K562 (cell line): Measurements from ENCODE around the gene KCNH2. TPM values are rescaled to one million over a fixed set of nuclear protein-coding genes. Genes with fewer than 3 reads are reported as not detected.

Source experiments
- C11orf30 ChIP-seq: fragments of 450-650 bp; IDR thresholded peaks from 2 replicates; pipeline ENCODE4 v1.6.1; 2016; ENCODE audit warnings: low read depth, mild to moderate bottlenecking
- CBX8 ChIP-seq: fragments of 200-600 bp; sonication (generic); IDR thresholded peaks from 2 replicates; pipeline ENCODE4 v1.6.1; 2012; ENCODE audit warnings: borderline replicate concordance, mixed run types, low read depth, mild to moderate bottlenecking, moderate library complexity, mixed read lengths, low read length, control low read depth, inconsistent platforms; ENCODE audit not compliant: poor library complexity, severe bottlenecking; ENCODE audit errors: extremely low read depth
- DIDO1 ChIP-seq: fragments of 450-650 bp; IDR thresholded peaks from 2 replicates; pipeline ENCODE4 v1.6.1; 2016; ENCODE audit warnings: low read depth, missing biosample characterization, missing genetic modification characterization
- ETV1 ChIP-seq: fragments of 450-650 bp; conservative IDR thresholded peaks from 2 replicates; pipeline ENCODE4 v1.6.1; 2016; ENCODE audit warnings: missing genetic modification characterization, control low read depth, low read depth, missing compliant biosample characterization
- FOS ChIP-seq: IDR thresholded peaks from 3 replicates; pipeline ENCODE4 v1.6.1; 2011; ENCODE audit not compliant: insufficient read length; ENCODE audit errors: extremely low read depth
- GATA2 ChIP-seq: sonication (generic); formaldehyde crosslinking; IDR thresholded peaks from 2 replicates; pipeline ENCODE4 v1.4.0; 2020; ENCODE audit warnings: mild to moderate bottlenecking, missing genetic modification reagents
- KAT7 ChIP-seq: sonication (generic); formaldehyde crosslinking; IDR thresholded peaks from 2 replicates; pipeline ENCODE4 v1.8.0; 2022; ENCODE audit warnings: missing genetic modification reagents, mild to moderate bottlenecking, borderline replicate concordance
- MED1 ChIP-seq: sonication (generic); formaldehyde crosslinking; IDR thresholded peaks from 2 replicates; pipeline ENCODE4 v1.8.1; 2023; ENCODE audit warnings: missing genetic modification reagents, borderline replicate concordance
- MEF2A ChIP-seq: IDR thresholded peaks from 2 replicates; pipeline ENCODE4 v1.6.1; 2011; ENCODE audit warnings: low read depth, mild to moderate bottlenecking, low read length, moderate library complexity; ENCODE audit not compliant: control insufficient read depth
- MXI1 ChIP-seq: IDR thresholded peaks from 2 replicates; pipeline ENCODE4 v1.6.1; 2011; ENCODE audit warnings: low read depth, mild to moderate bottlenecking, improper control_type of control experiment, low read length
- NFATC3 ChIP-seq: fragments of 450-650 bp; IDR thresholded peaks from 2 replicates; pipeline ENCODE4 v1.6.1; 2017; ENCODE audit warnings: mild to moderate bottlenecking
- SIX5 ChIP-seq, 2 experiments: IDR thresholded peaks; 2 replicates each; pipeline ENCODE4 v1.6.1; 2011; ENCODE audit warnings: low read length in 2 of 2, borderline replicate concordance in 1 of 2, low read depth in 1 of 2, mild to moderate bottlenecking in 1 of 2, moderate library complexity in 1 of 2; ENCODE audit not compliant: insufficient read depth in 1 of 2
- SMAD4 ChIP-seq: fragments of 250-450 bp; sonication (Bioruptor Pico); conservative IDR thresholded peaks from 2 replicates; pipeline ENCODE4 v1.8.0; 2021; ENCODE audit warnings: inconsistent platforms, mild to moderate bottlenecking, moderate library complexity
- SMARCA5 ChIP-seq: fragments of 450-650 bp; IDR thresholded peaks from 2 replicates; pipeline ENCODE4 v1.6.1; 2016
- SP1 ChIP-seq: sonication (generic); formaldehyde crosslinking; IDR thresholded peaks from 2 replicates; pipeline ENCODE4 v1.8.1; 2022; ENCODE audit warnings: mild to moderate bottlenecking, missing genetic modification reagents
- STAT5B ChIP-seq: fragments of 250-450 bp; sonication (Bioruptor Pico); IDR thresholded peaks from 2 replicates; pipeline ENCODE4 v1.8.0; 2021; ENCODE audit warnings: mild to moderate bottlenecking, inconsistent platforms
- TAF1 ChIP-seq: IDR thresholded peaks from 2 replicates; pipeline ENCODE4 v1.6.1; 2011; ENCODE audit warnings: mild to moderate bottlenecking, low read length, moderate library complexity; ENCODE audit not compliant: insufficient read depth, control insufficient read depth, severe bottlenecking; ENCODE audit errors: extremely low read depth
- XRCC4 ChIP-seq: IDR thresholded peaks from one replicate; pipeline ENCODE4 v1.6.1; 2011; ENCODE audit not compliant: insufficient read depth, insufficient read length; ENCODE audit errors: extremely low read depth
- ZEB2 ChIP-seq: fragments of 450-650 bp; IDR thresholded peaks from 2 replicates; pipeline ENCODE4 v1.6.1; 2016
- ZNF134 ChIP-seq: fragments of 250-450 bp; sonication (Bioruptor Pico); conservative IDR thresholded peaks from 2 replicates; pipeline ENCODE4 v1.4.0; 2020
- ZNF507 ChIP-seq: conservative IDR thresholded peaks from 2 replicates; pipeline ENCODE4 v1.6.1; 2017; ENCODE audit warnings: missing genetic modification characterization, missing compliant biosample characterization
- ZNF79 ChIP-seq: fragments of 250-450 bp; sonication (Bioruptor Pico); IDR thresholded peaks from 2 replicates; pipeline ENCODE4 v1.4.0; 2020; ENCODE audit warnings: low read depth, mild to moderate bottlenecking, moderate library complexity
- polyA plus RNA-seq, 8 experiments: library from polyadenylated mRNA; depleted of rRNA in 4 of 8; stranded (reverse) in 5 of 8; unstranded in 3 of 8; fragments of >200 nt; fragmentation: Nextera tagmentation in 2 of 8; fragmentation: Illumina TruSeq in 1 of 8; extraction: Ambion mirVana in 2 of 8; extraction: Trizol in 1 of 8; gene quantifications; 2 replicates each; pipeline versions ENCODE4 v1.2.1 to v1.2.3, GENCODE V29; 2011 to 2014; ENCODE audit warnings: inconsistent platforms in 1 of 8, missing spikeins in 1 of 8
- total RNA-seq, 7 experiments: library from RNA; depleted of rRNA in 6 of 7; stranded (reverse); fragments of >200 nt in 6 of 7; fragmentation: Illumina TruSeq in 2 of 7; extraction: Trizol in 2 of 7; gene quantifications; 2 replicates each; pipeline versions ENCODE4 v1.2.1 to v1.2.3, GENCODE V29; 2011 to 2021; ENCODE audit warnings: low replicate concordance in 1 of 7
- TF ChIP-seq, protein P1 (sequence below): fragments of 250-450 bp; sonication (Bioruptor Pico); IDR thresholded peaks from 2 replicates; pipeline ENCODE4 v1.9.0; 2021; ENCODE audit warnings: mild to moderate bottlenecking
- TF ChIP-seq, protein P2 (sequence below): sonication (generic); formaldehyde crosslinking; IDR thresholded peaks from 2 replicates; pipeline ENCODE4 v1.8.1; 2022; ENCODE audit warnings: missing genetic modification reagents
- TF ChIP-seq, protein P3 (sequence below): fragments of 250-450 bp; sonication (Bioruptor Pico); IDR thresholded peaks from 2 replicates; pipeline ENCODE4 v1.5.1; 2021; ENCODE audit warnings: mild to moderate bottlenecking

Gene KCNH2
- total and polyA plus RNA-seq, 9 of the 15 experiments (the other 6 are each of a cell fraction or from before 2014, with no cell fraction given) = 18.1 to 368 (median 218) TPM

DNA sequence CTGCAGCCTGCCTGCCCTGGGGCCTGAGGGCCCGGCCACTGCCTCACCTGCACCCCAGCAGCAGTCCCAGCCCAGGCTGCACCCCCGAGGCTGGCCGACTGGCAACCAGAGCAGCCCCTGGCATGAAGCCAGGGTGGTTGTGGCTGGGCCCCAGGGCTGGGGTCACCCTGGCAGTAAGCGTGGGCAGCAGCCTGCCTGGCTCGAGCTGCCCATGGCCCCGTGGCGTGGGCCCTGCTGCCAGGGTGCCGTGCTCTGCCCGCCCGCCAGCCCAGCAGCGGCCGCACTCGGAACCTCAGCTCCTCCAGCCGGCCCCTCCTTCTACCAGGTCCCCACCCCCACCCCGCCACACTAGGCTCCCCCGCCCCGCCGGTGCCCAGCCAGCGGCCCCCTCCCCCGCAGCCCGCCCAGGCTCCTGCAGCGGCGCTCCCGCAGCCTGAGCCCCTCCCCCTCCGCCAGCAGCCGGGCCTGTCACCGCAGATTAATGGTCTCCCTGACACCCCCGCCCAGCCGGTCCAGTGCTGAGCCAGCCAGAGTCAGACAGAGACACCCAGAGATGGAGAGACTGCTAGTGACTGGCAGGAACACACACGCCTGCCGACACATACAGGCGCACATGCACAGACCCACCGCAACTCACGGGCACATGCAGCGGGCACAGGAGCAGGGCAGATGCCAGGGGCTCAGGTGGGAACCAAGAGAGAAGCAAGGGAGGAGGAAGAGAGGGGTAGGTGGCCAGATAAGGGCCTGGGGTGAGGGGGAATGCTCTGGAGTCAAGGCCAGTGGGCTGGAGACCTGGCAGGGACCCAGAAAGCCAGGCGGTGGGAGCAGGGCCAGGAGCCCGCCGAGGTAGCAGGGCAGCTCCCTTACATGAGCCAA lies 22.4 kb downstream of the KCNH2 start (continued):
- TF ChIP-seq SP1 (CRISPR knock-in tag) (0 out of 2 replicates have a peak, but pooled peaks have one; percentile 29), FOS (no peak), SIX5 (IDR thresholded peaks at IDR 0.05; ENCODE audit: borderline replicate concordance in 1 of 2, insufficient read depth in 1 of 2, low read depth in 1 of 2, low read length in 2 of 2) (no peak), MED1 (no peak), ZNF79 (CRISPR knock-in tag) (no peak), DIDO1 (no peak), XRCC4 (no peak), NFATC3 (no peak; the same call in 1 of the 2 replicates), SMARCA5 (peak; percentile 78), GATA2 (no peak), C11orf30 (no peak), ETV1 (tag) (peak; percentile 56; the same call in 1 of the 2 replicates), MXI1 (0 out of 2 replicates have a peak, but pooled peaks have one; percentile 27), TAF1 (peak; percentile 85), KAT7 (CRISPR knock-in tag) (peak; percentile 70; the same call in 1 of the 2 replicates), ZEB2 (peak; percentile 70; the same call in 1 of the 2 replicates), SMAD4 (CRISPR knock-in tag) (peak; percentile 92), MEF2A (no peak), STAT5B (no peak), ZNF134 (CRISPR knock-in tag) (no peak), ZNF507 (tag) (no peak), CBX8 (no peak)
- TF ChIP-seq, protein P1, sequence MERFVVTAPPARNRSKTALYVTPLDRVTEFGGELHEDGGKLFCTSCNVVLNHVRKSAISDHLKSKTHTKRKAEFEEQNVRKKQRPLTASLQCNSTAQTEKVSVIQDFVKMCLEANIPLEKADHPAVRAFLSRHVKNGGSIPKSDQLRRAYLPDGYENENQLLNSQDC (CRISPR knock-in tag) = 0 out of 2 replicates have a peak, but pooled peaks have one; percentile 62
- TF ChIP-seq, protein P2, sequence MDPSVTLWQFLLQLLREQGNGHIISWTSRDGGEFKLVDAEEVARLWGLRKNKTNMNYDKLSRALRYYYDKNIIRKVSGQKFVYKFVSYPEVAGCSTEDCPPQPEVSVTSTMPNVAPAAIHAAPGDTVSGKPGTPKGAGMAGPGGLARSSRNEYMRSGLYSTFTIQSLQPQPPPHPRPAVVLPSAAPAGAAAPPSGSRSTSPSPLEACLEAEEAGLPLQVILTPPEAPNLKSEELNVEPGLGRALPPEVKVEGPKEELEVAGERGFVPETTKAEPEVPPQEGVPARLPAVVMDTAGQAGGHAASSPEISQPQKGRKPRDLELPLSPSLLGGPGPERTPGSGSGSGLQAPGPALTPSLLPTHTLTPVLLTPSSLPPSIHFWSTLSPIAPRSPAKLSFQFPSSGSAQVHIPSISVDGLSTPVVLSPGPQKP (CRISPR knock-in tag) = no peak
- TF ChIP-seq, protein P3, sequence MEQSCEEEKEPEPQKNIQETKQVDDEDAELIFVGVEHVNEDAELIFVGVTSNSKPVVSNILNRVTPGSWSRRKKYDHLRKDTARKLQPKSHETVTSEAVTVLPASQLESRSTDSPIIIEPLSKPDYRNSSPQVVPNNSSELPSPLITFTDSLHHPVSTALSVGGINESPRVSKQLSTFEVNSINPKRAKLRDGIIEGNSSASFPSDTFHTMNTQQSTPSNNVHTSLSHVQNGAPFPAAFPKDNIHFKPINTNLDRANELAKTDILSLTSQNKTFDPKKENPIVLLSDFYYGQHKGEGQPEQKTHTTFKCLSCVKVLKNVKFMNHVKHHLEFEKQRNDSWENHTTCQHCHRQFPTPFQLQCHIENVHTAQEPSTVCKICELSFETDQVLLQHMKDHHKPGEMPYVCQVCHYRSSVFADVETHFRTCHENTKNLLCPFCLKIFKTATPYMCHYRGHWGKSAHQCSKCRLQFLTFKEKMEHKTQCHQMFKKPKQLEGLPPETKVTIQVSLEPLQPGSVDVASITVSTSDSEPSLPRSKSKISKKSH = no peak
